Thyroid gland (tissue), 4 donors: ENCODE measurements around the gene TMEM267. TPM values are rescaled to one million over a fixed set of nuclear protein-coding genes. Genes with fewer than 3 reads are reported as not detected.
A peak's percentile ranks its signal among the peaks of the same experiment; 100 is the strongest.

Source experiments
- DNase-seq, 2 donors: peaks; one replicate each; pipeline ENCODE4 v3.0.0-alpha.2; 2019
- H3K27ac ChIP-seq, 3 donors: fragments of 200-600 bp; sonication (generic); 1 replicate in 2 of 3; 2 replicates in 1 of 3; pipeline ENCODE4 v1.5.1; 2016 to 2019; ENCODE audit warnings: mild to moderate bottlenecking in 1 of 3, moderate library complexity in 1 of 3
- H3K27me3 ChIP-seq: fragments of 200-600 bp; sonication (generic); one replicate; pipeline ENCODE4 v1.5.1; 2019
- H3K36me3 ChIP-seq, 2 donors: fragments of 200-600 bp; sonication (generic); one replicate each; pipeline ENCODE4 v1.5.1; 2016 to 2019
- H3K4me1 ChIP-seq, 2 donors: fragments of 200-600 bp; sonication (generic); one replicate each; pipeline ENCODE4 v1.5.1; 2017 to 2019
- H3K4me3 ChIP-seq, 3 donors: fragments of 200-600 bp; sonication (generic); replicated peaks in 1 of 3; 1 replicate in 2 of 3; 2 replicates in 1 of 3; pipeline ENCODE4 v1.5.1; 2016; ENCODE audit warnings: mild to moderate bottlenecking in 1 of 3
- H3K9me3 ChIP-seq: fragments of 200-600 bp; sonication (generic); one replicate; pipeline ENCODE4 v1.5.1; 2017
- POLR2A ChIP-seq, 2 donors: fragments of 450-650 bp; IDR thresholded peaks; one replicate each; pipeline ENCODE4 v1.6.1; 2017; ENCODE audit warnings: antibody characterized with exemption in 2 of 2, mild to moderate bottlenecking in 2 of 2, moderate library complexity in 1 of 2
- WGBS, 2 donors: methylation state at CpG; one replicate each; pipeline ENCODE4 v1.1.5; 2017; 5-methylcytosine and 5-hydroxymethylcytosine counted together
- intact Hi-C: fragments of 100-400 bp; cut with DNase I; formaldehyde crosslinking; loops from one replicate; pipeline ENCODE4 v1.15.1; 2023
- total RNA-seq, 4 donors: library from RNA; depleted of rRNA; stranded (reverse); fragments of >200 nt; gene quantifications; one replicate each; pipeline ENCODE4 v1.2.3, GENCODE V29; 2016
- TF ChIP-seq, protein P1 (sequence below), 6 experiments: fragments of 200-600 bp in 3 of 6; fragments of 450-650 bp in 3 of 6; sonication (generic) in 3 of 6; IDR thresholded peaks; one replicate each; pipeline ENCODE4 v1.5.1; 2016 to 2019; ENCODE audit warnings: antibody characterized with exemption in 6 of 6, mild to moderate bottlenecking in 2 of 6, inconsistent platforms in 1 of 6, moderate library complexity in 1 of 6

Gene TMEM267, protein sequence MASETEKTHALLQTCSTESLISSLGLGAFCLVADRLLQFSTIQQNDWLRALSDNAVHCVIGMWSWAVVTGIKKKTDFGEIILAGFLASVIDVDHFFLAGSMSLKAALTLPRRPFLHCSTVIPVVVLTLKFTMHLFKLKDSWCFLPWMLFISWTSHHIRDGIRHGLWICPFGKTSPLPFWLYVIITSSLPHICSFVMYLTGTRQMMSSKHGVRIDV
- total RNA-seq = 10 to 100 TPM; 24.6 to 40.4 (median 29.2) TPM

DNA sequence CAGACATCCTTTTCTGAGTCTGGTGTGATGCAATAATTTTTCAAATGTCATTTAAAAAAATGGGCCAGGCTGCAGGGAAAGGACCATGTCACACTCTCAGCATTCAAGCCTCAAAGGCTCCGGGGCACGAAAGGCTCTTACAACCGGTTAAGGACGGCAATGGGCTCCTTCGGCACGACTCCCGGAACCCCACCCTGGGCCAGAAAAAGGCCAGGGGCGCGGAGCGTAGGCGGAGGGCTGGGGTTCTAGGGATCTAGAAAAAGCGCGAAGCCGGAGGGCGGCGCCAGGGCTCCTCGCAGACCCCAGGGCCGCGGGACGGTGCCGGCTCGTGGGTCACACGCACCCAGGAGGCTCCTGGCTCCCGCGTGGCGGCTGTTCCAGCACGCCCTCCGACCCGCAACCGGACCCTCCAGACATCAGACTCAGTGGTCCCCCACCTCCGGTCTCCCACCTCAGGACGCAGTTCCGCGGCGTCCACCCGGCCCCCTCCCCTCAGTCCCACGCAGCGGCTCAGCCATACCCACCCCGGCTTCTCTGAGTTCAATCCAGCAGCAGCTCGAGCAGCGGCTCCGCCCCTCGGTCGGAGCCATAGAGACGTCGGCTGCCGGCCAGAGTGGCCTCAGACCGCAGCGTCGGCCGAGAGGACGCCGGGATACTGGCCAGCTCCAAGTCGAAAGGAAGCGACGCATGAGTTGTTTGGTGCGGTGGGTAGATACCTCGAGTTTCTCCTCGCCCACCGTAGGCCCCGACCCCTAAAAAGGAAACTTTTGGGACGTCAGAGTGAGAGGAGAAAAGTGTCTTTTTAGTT lies at the start of gene TMEM267:
TMEM267 (minus strand) TSS at position 568 of the 808 bp plus-strand sequence. CDS start 29,896 bp downstream, outside the sequence.
- TF ChIP-seq POLR2A (IDR thresholded peaks at IDR 0.05) = peak; percentile 70 to 94
- TF ChIP-seq, protein P1, sequence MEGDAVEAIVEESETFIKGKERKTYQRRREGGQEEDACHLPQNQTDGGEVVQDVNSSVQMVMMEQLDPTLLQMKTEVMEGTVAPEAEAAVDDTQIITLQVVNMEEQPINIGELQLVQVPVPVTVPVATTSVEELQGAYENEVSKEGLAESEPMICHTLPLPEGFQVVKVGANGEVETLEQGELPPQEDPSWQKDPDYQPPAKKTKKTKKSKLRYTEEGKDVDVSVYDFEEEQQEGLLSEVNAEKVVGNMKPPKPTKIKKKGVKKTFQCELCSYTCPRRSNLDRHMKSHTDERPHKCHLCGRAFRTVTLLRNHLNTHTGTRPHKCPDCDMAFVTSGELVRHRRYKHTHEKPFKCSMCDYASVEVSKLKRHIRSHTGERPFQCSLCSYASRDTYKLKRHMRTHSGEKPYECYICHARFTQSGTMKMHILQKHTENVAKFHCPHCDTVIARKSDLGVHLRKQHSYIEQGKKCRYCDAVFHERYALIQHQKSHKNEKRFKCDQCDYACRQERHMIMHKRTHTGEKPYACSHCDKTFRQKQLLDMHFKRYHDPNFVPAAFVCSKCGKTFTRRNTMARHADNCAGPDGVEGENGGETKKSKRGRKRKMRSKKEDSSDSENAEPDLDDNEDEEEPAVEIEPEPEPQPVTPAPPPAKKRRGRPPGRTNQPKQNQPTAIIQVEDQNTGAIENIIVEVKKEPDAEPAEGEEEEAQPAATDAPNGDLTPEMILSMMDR (IDR thresholded peaks at IDR 0.05) = no peak
- WGBS, 2 donors = 1% methylated on average over 26 to 33 of the region's 62 CpGs

DNA sequence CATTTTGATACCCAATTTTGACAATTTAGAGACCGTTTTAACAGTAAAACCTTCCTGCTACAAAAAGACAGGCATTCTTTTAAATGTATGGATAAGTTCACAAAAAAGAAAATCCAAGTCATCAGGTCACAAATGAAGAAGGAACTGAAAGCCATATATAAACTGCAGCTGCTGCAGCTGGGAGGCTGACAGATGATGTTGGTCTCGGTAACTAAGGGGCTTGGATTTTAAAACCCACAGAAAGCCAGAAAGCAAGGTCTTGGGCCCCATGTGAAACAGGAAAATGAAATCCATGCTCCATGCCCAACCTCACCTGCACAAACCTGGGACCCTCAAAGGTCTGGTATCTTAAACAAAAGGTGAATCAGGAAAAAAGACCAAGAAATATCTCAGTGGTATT lies 47.0 kb upstream of the TMEM267 start:
- intact Hi-C loops = no loop called here
- Histone ChIP-seq H3K4me3 (no peak overlapping the region), H3K27ac (no peak overlapping the region), H3K27me3 (no peaks in the 10 kb centered on the region), H3K9me3 (no peaks in the 10 kb centered on the region), H3K4me1 (no peaks in the 10 kb centered on the region), H3K36me3 (peaks cover 44 to 58% of the 10 kb centered on the region in 2 donors)
- TF ChIP-seq, protein P1 (IDR thresholded peaks at IDR 0.05) = no peak
- TF ChIP-seq POLR2A (IDR thresholded peaks at IDR 0.05) = no peak
- WGBS, 2 donors = 96 to 100% methylated on average over 2 of the region's 2 CpGs
- DNase-seq = no peak

More for the DNA sequence above, at the start of gene TMEM267:
- Histone ChIP-seq H3K4me1 (peaks cover 11 to 12% of the 10 kb centered on the region in 2 donors), H3K4me3 (peak within 1 kb of the TSS; percentile 74 to 83 (median 80)), H3K27me3 (no peaks in the 10 kb centered on the region), H3K27ac (peak within 1 kb of the TSS; percentile 94 to 98 (median 97)), H3K36me3 (no peaks in the 10 kb centered on the region), H3K9me3 (no peaks in the 10 kb centered on the region)
- peak; percentile 94 for DNase-seq
- intact Hi-C loops = loop anchor here (5.0 to 10.0 kb wide), 2 partner anchors 86 to 359 kb away; partner anchors contain the start of gene ZNF131

DNA sequence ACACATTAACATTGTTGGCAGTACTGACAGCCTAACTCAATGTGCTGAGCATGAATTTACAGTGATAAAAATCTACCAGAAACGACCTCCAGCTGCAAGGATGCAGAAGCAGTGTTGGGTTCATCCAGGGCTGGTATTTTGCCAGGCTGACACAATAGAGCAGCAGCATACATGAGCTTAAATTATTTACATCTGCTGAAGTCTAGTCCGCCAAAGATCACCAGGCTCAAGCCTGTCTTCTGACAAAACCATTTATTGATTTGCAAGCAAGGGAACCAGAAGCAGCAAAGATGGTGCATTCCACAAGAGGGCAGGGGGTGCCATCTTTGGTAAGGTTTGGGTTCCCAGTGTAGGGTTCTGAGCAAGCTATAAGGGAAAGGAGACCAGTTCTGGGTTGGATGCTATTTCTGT lies 40.0 kb upstream of the TMEM267 start:
- peaks cover 9 to 18% of the 10 kb centered on the region in 2 donors for H3K36me3 ChIP-seq

DNA sequence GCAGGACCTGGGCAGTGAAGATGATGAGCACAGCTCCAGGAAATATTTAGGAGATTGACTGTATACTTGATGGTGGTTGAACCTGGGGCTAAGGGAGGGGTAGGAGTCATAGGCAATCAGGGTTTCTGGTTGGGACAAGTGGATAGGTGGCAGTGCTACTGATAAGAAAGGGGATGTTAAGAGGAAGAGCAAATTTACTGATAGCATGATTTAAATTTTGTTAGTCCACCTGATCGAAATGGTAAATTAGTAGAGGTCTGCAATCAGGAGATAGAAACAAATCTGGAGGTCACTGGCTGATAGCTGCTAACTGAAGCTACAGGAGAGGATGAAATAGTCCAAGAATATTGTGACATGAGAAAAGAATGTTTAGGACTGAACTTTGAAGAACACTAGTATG lies 37.0 kb upstream of the TMEM267 start:
- no peaks in the 10 kb centered on the region for H3K9me3 ChIP-seq
- H3K27ac ChIP-seq = no peak overlapping the region

More for the DNA sequence above, 40.0 kb upstream of the TMEM267 start:
- Histone ChIP-seq H3K4me1 (no peaks in the 10 kb centered on the region), H3K9me3 (no peaks in the 10 kb centered on the region), H3K27me3 (no peaks in the 10 kb centered on the region), H3K27ac (no peak overlapping the region), H3K4me3 (no peak overlapping the region)
- DNase-seq = no peak
- TF ChIP-seq POLR2A (IDR thresholded peaks at IDR 0.05) = no peak
- TF ChIP-seq, protein P1 (IDR thresholded peaks at IDR 0.05) = no peak
- intact Hi-C loops = no loop called here
- WGBS, 2 donors = 78 to 81% methylated on average over 2 of the region's 2 CpGs

More for the DNA sequence above, 37.0 kb upstream of the TMEM267 start:
- 90 to 93% methylated on average over 1 of the region's 1 CpG for WGBS, 2 donors
- intact Hi-C loops = no loop called here
- H3K27me3 ChIP-seq = no peaks in the 10 kb centered on the region
- H3K36me3 ChIP-seq = peaks cover 3 to 7% of the 10 kb centered on the region in 2 donors
- TF ChIP-seq POLR2A (IDR thresholded peaks at IDR 0.05) = no peak
- TF ChIP-seq, protein P1 (IDR thresholded peaks at IDR 0.05) = no peak
- DNase-seq = no peak
- H3K4me1 ChIP-seq = peaks cover 0 to 3% of the 10 kb centered on the region in 2 donors
- no peak overlapping the region for H3K4me3 ChIP-seq
